NCI-H2196 (cell line): ENCODE data around the gene TOR1A.
A peak's percentile ranks its signal among the peaks of the same experiment; 100 is the strongest.
"Not testable (repeated sequence)": the region's sequence is repeated elsewhere in the genome, so short reads cannot be mapped to it uniquely, and the experiment has no call there.

ENCODE experiments used
- DNase-seq: peaks from one replicate; lab custom pipeline; 2025; ENCODE audit not compliant: unreplicated experiment; lab: John Stamatoyannopoulos, UW

The TOR1A gene

GRCh38 chr9:129783516-129784361, 40.2 kb downstream of the TOR1A start:
- DNase-seq = peak; percentile 76

- DNase-seq = no peak
Observed at GRCh38 chr9:129781981-129782380, 42.0 kb downstream of the TOR1A start.

GRCh38 chr9:129781131-129781530, 42.8 kb downstream of the TOR1A start:
- DNase-seq = no peak

GRCh38 chr9:129779560-129780190, 44.3 kb downstream of the TOR1A start:
- no peak for DNase-seq

- no peak for DNase-seq
Observed at GRCh38 chr9:129778469-129778868, 45.5 kb downstream of the TOR1A start.

GRCh38 chr9:129777769-129778130, 46.2 kb downstream of the TOR1A start:
- no peak for DNase-seq

- DNase-seq = no peak
Observed at GRCh38 chr9:129776938-129777768, 46.8 kb downstream of the TOR1A start.

- no peak for DNase-seq
Observed at GRCh38 chr9:129776566-129776937, 47.4 kb downstream of the TOR1A start.

- DNase-seq = not testable (repeated sequence)
Observed at GRCh38 chr9:129776096-129776495, 47.8 kb downstream of the TOR1A start.

- no peak for DNase-seq
Observed at GRCh38 chr9:129775448-129775798, 48.5 kb downstream of the TOR1A start.

GRCh38 chr9:129774791-129775447, 49.0 kb downstream of the TOR1A start:
- DNase-seq = peak; percentile 17

GRCh38 chr9:129773262-129774048, 50.5 kb downstream of the TOR1A start:
- no peak for DNase-seq

- no peak for DNase-seq
Observed at GRCh38 chr9:129770741-129771140, 53.2 kb downstream of the TOR1A start.

- DNase-seq = no peak
Observed at GRCh38 chr9:129769669-129770068, 54.3 kb downstream of the TOR1A start.

- DNase-seq = no peak
Observed at GRCh38 chr9:129768486-129768885, 55.5 kb downstream of the TOR1A start.

GRCh38 chr9:129765764-129766317, 58.1 kb downstream of the TOR1A start:
- DNase-seq = no peak

GRCh38 chr9:129762985-129763926, 60.7 kb downstream of the TOR1A start:
- no peak for DNase-seq
